GM12878 (cell line): ENCODE measurements around the gene CBLN1. TPM values are rescaled to one million over a fixed set of nuclear protein-coding genes. Genes with fewer than 3 reads are reported as not detected.

Source experiments
- ATAC-seq: fragments of 200-7000 bp; cut with Tn5 transposase; 3 replicates; pipeline ENCODE4 v1.9.1; 2020; ENCODE audit warnings: mild to moderate bottlenecking, moderate library complexity
- BruUV-seq: library from RNA; stranded (reverse); fragments of 400-500 nt; replicated peaks from 2 replicates; lab custom pipeline; 2021; lab: Mats Ljungman, UMichigan
- CTCF ChIA-PET: fragments of 300-600 bp; sonication (Branson Sonifier 250); formaldehyde crosslinking; extraction: SDS; loops from one replicate; lab custom pipeline; 2021; ENCODE audit warnings: inconsistent platforms; lab: Yijun Ruan, JAX
- POLR2A ChIA-PET: fragments of 350-600 bp; formaldehyde crosslinking; extraction: SDS; loops from one replicate; lab custom pipeline; 2021; ENCODE audit warnings: inconsistent platforms; lab: Charles Lee
- RAD21 ChIA-PET: fragments of 300-600 bp; sonication (Branson Sonifier 250); formaldehyde crosslinking; loops from one replicate; lab custom pipeline; 2023; ENCODE audit warnings: antibody characterized with exemption; ENCODE audit not compliant: unreplicated experiment; lab: Charles Lee
- SMC1A ChIA-PET: fragments of 300-600 bp; sonication (Branson Sonifier 250); formaldehyde crosslinking; loops from one replicate; lab custom pipeline; 2023; ENCODE audit not compliant: unreplicated experiment, uncharacterized antibody; lab: Charles Lee
- DNase-seq: peaks from one replicate; pipeline ENCODE4 v3.0.0-alpha.2; 2011; ENCODE audit warnings: low read depth, low spot score
- FAIRE-seq: peaks from 3 replicates; lab custom pipeline; 2011; peaks lifted over from hg19 to GRCh38; lab: Jason Lieb, UNC
- H2AFZ ChIP-seq: 2 replicates; pipeline ENCODE4 v1.6.0; 2011; ENCODE audit warnings: low read depth, low read length, control low read depth; ENCODE audit not compliant: control insufficient read depth
- H3K27ac ChIP-seq: 2 replicates; pipeline ENCODE4 v1.5.1; 2011; ENCODE audit warnings: control low read depth; ENCODE audit not compliant: control insufficient read depth, insufficient read depth
- H3K27me3 ChIP-seq, 2 experiments: replicated peaks in 1 of 2; 2 replicates each; pipeline versions ENCODE4 v1.6.0 to v1.6.1; 2011; ENCODE audit warnings: low read length in 1 of 2; ENCODE audit not compliant: control insufficient read depth in 2 of 2, insufficient read depth in 2 of 2
- H3K36me3 ChIP-seq, 2 experiments: 2 replicates each; pipeline ENCODE4 v1.5.1; 2011; ENCODE audit warnings: low read length in 1 of 2; ENCODE audit not compliant: control insufficient read depth in 2 of 2, insufficient read depth in 2 of 2
- H3K4me1 ChIP-seq: 2 replicates; pipeline ENCODE4 v1.6.1; 2011; ENCODE audit warnings: mild to moderate bottlenecking, low read length, moderate library complexity, mixed read lengths; ENCODE audit not compliant: control insufficient read depth, insufficient read depth
- H3K4me2 ChIP-seq: 2 replicates; pipeline ENCODE4 v1.6.0; 2011; ENCODE audit warnings: control low read depth; ENCODE audit not compliant: control insufficient read depth, insufficient read depth
- H3K4me3 ChIP-seq: fragments of 200-600 bp; sonication (generic); 2 replicates; pipeline ENCODE4 v1.5.1; 2016
- H3K79me2 ChIP-seq: 2 replicates; pipeline ENCODE4 v1.6.0; 2011; ENCODE audit warnings: low read length; ENCODE audit not compliant: control insufficient read depth, insufficient read depth
- H3K9ac ChIP-seq: 2 replicates; pipeline ENCODE4 v1.8.0; 2011; ENCODE audit warnings: low read length, control low read depth, mixed read lengths; ENCODE audit not compliant: control insufficient read depth, insufficient read depth
- H3K9me3 ChIP-seq: replicated peaks from 3 replicates; pipeline ENCODE4 v1.5.1; 2011; ENCODE audit warnings: mild to moderate bottlenecking, low read length; ENCODE audit not compliant: control insufficient read depth, insufficient read depth
- H4K20me1 ChIP-seq: 2 replicates; pipeline ENCODE4 v1.6.0; 2011; ENCODE audit not compliant: control insufficient read depth, insufficient read depth
- FOS ChIP-seq: IDR thresholded peaks from 3 replicates; pipeline ENCODE4 v1.6.1; 2011; ENCODE audit warnings: borderline replicate concordance; ENCODE audit not compliant: insufficient read length; ENCODE audit errors: extremely low read depth
- HDAC6 ChIP-seq: fragments of 200-600 bp; sonication (generic); IDR thresholded peaks from one replicate; pipeline ENCODE4 v1.8.0; 2017; ENCODE audit warnings: antibody characterized with exemption; ENCODE audit not compliant: unreplicated experiment
- IKZF2 ChIP-seq, 2 experiments: fragments of 450-650 bp; IDR thresholded peaks; 2 replicates each; pipeline ENCODE4 v1.6.1; 2017; ENCODE audit warnings: mild to moderate bottlenecking in 2 of 2, moderate library complexity in 2 of 2
- NRF1 ChIP-seq: conservative IDR thresholded peaks from 2 replicates; pipeline ENCODE4 v1.6.1; 2011; ENCODE audit warnings: mild to moderate bottlenecking, low read depth, low read length, improper control_type of control experiment
- POLR2AphosphoS5 ChIP-seq: IDR thresholded peaks from 2 replicates; pipeline ENCODE4 v1.6.1; 2011; ENCODE audit warnings: mild to moderate bottlenecking, low read length, inconsistent platforms
- RB1 ChIP-seq: fragments of 450-650 bp; formaldehyde crosslinking; IDR thresholded peaks from 2 replicates; pipeline ENCODE4 v1.6.1; 2017; ENCODE audit warnings: mild to moderate bottlenecking, borderline replicate concordance
- YY1 ChIP-seq: IDR thresholded peaks from 2 replicates; pipeline ENCODE4 v1.6.1; 2011; ENCODE audit warnings: low read depth, mild to moderate bottlenecking, low read length
- WGBS: methylation state at CpG from one replicate; pipeline ENCODE4 v1.1.6; 2016; ENCODE audit warnings: low lambda C conversion rate; ENCODE audit not compliant: insufficient replicate concordance, insufficient coverage; ENCODE audit errors: missing lambda C conversion rate; 5-methylcytosine and 5-hydroxymethylcytosine counted together
- in situ Hi-C: fragments of 300-500 bp; cut with MboI; formaldehyde crosslinking; loops from 9 replicates; pipeline ENCODE4 v1.14.3; 2018; ENCODE audit warnings: mixed read lengths
- intact Hi-C: fragments of 100-400 bp; cut with micrococcal nuclease; formaldehyde crosslinking; loops from one replicate; pipeline ENCODE4 v1.14.2; 2022; ENCODE audit not compliant: unreplicated experiment
- polyA plus RNA-seq, 11 experiments: library from polyadenylated mRNA; depleted of rRNA in 4 of 11; unstranded in 6 of 11; stranded (reverse) in 5 of 11; fragments of >200 nt; fragmentation: Nextera tagmentation in 4 of 11; fragmentation: Illumina TruSeq in 1 of 11; extraction: Ambion mirVana in 4 of 11; extraction: Trizol in 1 of 11; gene quantifications; 1 replicate in 1 of 11; 2 replicates in 10 of 11; pipeline versions ENCODE4 v1.2.1 to v1.2.3, GENCODE V29; 2011 to 2016; ENCODE audit warnings: inconsistent platforms in 2 of 11, missing spikeins in 2 of 11, low read depth in 1 of 11
- total RNA-seq, 4 experiments: library from RNA; depleted of rRNA in 3 of 4; stranded (reverse); fragments of >200 nt in 3 of 4; fragmentation: Illumina TruSeq in 1 of 4; extraction: Trizol in 1 of 4; gene quantifications; 2 replicates each; pipeline versions ENCODE4 v1.2.1 to v1.2.3, GENCODE V29; 2013 to 2021
- TF ChIP-seq, protein P1 (sequence below): fragments of 450-650 bp; formaldehyde crosslinking; IDR thresholded peaks from 2 replicates; pipeline ENCODE4 v1.4.0; 2020; ENCODE audit warnings: mild to moderate bottlenecking, moderate library complexity
- TF ChIP-seq, protein P2 (sequence below): fragments of 450-650 bp; formaldehyde crosslinking; IDR thresholded peaks from 2 replicates; pipeline ENCODE4 v1.4.0; 2022; ENCODE audit warnings: mild to moderate bottlenecking, moderate library complexity
- TF ChIP-seq, protein P3 (sequence below): fragments of 450-650 bp; IDR thresholded peaks from 2 replicates; pipeline ENCODE4 v1.6.1; 2017; ENCODE audit warnings: mild to moderate bottlenecking, moderate library complexity
- TF ChIP-seq, protein P4 (sequence below): fragments of 450-650 bp; IDR thresholded peaks from 2 replicates; pipeline ENCODE4 v1.6.1; 2017; ENCODE audit warnings: low read depth, mild to moderate bottlenecking, moderate library complexity

Gene CBLN1
- total and polyA plus RNA-seq, 10 of the 15 experiments (the other 5 are each of a cell fraction or from before 2014, with no cell fraction given), result not detected

DNA sequence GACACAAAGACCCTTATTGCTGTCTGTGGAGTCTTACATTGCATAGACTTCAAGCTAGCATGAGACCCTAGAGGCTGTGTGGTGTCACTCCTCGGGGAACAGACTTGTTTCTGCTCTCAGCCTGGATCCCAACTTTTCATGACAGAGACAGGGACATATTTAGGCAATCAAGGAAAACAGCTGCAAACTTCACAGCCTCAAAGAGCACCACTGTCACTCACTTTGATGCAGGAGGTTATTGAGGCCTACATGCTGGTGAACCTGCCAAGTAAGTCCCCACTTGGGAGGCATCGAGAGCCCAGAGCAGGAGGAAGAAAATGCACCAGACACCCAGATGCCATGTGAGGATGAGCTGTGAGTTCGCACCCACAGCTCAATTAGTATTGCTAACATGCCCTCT is 10.3 kb downstream of the CBLN1 start:
- DNase-seq (no peak), FAIRE-seq (no peak), ATAC-seq (no peak)
- H3K4me1 ChIP-seq, result no peaks in the 10 kb centered on the region
- H3K79me2 ChIP-seq, result no peaks in the 10 kb centered on the region
- H3K9me3 ChIP-seq, result no peaks in the 10 kb centered on the region
- no peaks in the 10 kb centered on the region for H4K20me1 ChIP-seq
- no peak overlapping the region for H3K4me3 ChIP-seq
- in situ Hi-C loops (no loop called here), intact Hi-C loops (no loop called here)
- no peak overlapping the region for H3K27ac ChIP-seq
- ChIA-PET POLR2A (no interaction called here), SMC1A (no interaction called here), CTCF (no interaction called here), RAD21 (no interaction called here)
- H2AFZ ChIP-seq, result no peak overlapping the region
- no peaks in the 10 kb centered on the region for H3K36me3 ChIP-seq
- BruUV-seq, result no TSS peak
- peaks cover 3 to 11% of the 10 kb centered on the region in 2 experiments; a peak in 3 of 4 replicates for H3K27me3 ChIP-seq
- 28% methylated on average over 3 of the region's 3 CpGs for WGBS
- no peak overlapping the region for H3K4me2 ChIP-seq
- no peak overlapping the region for H3K9ac ChIP-seq
- TF ChIP-seq, protein P1, sequence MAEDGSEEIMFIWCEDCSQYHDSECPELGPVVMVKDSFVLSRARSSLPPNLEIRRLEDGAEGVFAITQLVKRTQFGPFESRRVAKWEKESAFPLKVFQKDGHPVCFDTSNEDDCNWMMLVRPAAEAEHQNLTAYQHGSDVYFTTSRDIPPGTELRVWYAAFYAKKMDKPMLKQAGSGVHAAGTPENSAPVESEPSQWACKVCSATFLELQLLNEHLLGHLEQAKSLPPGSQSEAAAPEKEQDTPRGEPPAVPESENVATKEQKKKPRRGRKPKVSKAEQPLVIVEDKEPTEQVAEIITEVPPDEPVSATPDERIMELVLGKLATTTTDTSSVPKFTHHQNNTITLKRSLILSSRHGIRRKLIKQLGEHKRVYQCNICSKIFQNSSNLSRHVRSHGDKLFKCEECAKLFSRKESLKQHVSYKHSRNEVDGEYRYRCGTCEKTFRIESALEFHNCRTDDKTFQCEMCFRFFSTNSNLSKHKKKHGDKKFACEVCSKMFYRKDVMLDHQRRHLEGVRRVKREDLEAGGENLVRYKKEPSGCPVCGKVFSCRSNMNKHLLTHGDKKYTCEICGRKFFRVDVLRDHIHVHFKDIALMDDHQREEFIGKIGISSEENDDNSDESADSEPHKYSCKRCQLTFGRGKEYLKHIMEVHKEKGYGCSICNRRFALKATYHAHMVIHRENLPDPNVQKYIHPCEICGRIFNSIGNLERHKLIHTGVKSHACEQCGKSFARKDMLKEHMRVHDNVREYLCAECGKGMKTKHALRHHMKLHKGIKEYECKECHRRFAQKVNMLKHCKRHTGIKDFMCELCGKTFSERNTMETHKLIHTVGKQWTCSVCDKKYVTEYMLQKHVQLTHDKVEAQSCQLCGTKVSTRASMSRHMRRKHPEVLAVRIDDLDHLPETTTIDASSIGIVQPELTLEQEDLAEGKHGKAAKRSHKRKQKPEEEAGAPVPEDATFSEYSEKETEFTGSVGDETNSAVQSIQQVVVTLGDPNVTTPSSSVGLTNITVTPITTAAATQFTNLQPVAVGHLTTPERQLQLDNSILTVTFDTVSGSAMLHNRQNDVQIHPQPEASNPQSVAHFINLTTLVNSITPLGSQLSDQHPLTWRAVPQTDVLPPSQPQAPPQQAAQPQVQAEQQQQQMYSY (CRISPR knock-in tag), result no peak
- TF ChIP-seq NRF1 (no peak), IKZF2 (IDR thresholded peaks at IDR 0.05) (no peak), YY1 (no peak), HDAC6 (no peak), POLR2AphosphoS5 (no peak), FOS (no peak), RB1 (no peak)
- TF ChIP-seq, protein P2, sequence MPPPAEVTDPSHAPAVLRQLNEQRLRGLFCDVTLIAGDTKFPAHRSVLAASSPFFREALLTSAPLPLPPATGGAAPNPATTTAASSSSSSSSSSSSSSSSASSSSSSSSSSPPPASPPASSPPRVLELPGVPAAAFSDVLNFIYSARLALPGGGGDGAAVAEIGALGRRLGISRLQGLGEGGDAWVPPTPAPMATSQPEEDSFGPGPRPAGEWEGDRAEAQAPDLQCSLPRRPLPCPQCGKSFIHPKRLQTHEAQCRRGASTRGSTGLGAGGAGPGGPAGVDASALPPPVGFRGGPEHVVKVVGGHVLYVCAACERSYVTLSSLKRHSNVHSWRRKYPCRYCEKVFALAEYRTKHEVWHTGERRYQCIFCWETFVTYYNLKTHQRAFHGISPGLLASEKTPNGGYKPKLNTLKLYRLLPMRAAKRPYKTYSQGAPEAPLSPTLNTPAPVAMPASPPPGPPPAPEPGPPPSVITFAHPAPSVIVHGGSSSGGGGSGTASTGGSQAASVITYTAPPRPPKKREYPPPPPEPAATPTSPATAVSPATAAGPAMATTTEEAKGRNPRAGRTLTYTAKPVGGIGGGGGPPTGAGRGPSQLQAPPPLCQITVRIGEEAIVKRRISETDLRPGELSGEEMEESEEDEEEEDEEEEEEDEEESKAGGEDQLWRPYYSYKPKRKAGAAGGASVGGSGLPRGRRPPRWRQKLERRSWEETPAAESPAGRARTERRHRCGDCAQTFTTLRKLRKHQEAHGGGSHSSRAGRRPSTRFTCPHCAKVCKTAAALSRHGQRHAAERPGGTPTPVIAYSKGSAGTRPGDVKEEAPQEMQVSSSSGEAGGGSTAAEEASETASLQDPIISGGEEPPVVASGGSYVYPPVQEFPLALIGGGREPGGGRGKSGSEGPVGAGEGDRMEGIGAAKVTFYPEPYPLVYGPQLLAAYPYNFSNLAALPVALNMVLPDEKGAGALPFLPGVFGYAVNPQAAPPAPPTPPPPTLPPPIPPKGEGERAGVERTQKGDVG (CRISPR knock-in tag), result no peak
- TF ChIP-seq, protein P3, sequence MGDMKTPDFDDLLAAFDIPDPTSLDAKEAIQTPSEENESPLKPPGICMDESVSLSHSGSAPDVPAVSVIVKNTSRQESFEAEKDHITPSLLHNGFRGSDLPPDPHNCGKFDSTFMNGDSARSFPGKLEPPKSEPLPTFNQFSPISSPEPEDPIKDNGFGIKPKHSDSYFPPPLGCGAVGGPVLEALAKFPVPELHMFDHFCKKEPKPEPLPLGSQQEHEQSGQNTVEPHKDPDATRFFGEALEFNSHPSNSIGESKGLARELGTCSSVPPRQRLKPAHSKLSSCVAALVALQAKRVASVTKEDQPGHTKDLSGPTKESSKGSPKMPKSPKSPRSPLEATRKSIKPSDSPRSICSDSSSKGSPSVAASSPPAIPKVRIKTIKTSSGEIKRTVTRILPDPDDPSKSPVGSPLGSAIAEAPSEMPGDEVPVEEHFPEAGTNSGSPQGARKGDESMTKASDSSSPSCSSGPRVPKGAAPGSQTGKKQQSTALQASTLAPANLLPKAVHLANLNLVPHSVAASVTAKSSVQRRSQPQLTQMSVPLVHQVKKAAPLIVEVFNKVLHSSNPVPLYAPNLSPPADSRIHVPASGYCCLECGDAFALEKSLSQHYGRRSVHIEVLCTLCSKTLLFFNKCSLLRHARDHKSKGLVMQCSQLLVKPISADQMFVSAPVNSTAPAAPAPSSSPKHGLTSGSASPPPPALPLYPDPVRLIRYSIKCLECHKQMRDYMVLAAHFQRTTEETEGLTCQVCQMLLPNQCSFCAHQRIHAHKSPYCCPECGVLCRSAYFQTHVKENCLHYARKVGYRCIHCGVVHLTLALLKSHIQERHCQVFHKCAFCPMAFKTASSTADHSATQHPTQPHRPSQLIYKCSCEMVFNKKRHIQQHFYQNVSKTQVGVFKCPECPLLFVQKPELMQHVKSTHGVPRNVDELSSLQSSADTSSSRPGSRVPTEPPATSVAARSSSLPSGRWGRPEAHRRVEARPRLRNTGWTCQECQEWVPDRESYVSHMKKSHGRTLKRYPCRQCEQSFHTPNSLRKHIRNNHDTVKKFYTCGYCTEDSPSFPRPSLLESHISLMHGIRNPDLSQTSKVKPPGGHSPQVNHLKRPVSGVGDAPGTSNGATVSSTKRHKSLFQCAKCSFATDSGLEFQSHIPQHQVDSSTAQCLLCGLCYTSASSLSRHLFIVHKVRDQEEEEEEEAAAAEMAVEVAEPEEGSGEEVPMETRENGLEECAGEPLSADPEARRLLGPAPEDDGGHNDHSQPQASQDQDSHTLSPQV, result no peak
- TF ChIP-seq, protein P4, sequence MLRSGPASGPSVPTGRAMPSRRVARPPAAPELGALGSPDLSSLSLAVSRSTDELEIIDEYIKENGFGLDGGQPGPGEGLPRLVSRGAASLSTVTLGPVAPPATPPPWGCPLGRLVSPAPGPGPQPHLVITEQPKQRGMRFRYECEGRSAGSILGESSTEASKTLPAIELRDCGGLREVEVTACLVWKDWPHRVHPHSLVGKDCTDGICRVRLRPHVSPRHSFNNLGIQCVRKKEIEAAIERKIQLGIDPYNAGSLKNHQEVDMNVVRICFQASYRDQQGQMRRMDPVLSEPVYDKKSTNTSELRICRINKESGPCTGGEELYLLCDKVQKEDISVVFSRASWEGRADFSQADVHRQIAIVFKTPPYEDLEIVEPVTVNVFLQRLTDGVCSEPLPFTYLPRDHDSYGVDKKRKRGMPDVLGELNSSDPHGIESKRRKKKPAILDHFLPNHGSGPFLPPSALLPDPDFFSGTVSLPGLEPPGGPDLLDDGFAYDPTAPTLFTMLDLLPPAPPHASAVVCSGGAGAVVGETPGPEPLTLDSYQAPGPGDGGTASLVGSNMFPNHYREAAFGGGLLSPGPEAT, result no peak
